Activated T-cell treated with anti-CD3 and anti-CD28 coated beads, Interleukin-2, amount 50 U/mL, for 4 hours (primary cell): ENCODE measurements around the gene ERC1. TPM values are rescaled to one million over a fixed set of nuclear protein-coding genes. Genes with fewer than 3 reads are reported as not detected.
"Not testable (repeated sequence)": the region's sequence is repeated elsewhere in the genome, so short reads cannot be mapped to it uniquely, and the experiment has no call there.

Source experiments
- ATAC-seq, 2 donors: fragments of 200-7000 bp; cut with Tn5 transposase; one replicate each; pipeline ENCODE4 v1.10.0; 2021
- DNase-seq: peaks from one replicate; pipeline ENCODE4 v3.0.0-alpha.2; 2020
- H3K27me3 Mint-ChIP-seq: one replicate; pipeline ENCODE4 v1.8.0; 2021; ENCODE audit warnings: low read depth, mixed read lengths
- H3K36me3 Mint-ChIP-seq: one replicate; pipeline ENCODE4 v1.8.0; 2022; ENCODE audit warnings: mixed read lengths; ENCODE audit not compliant: insufficient read depth
- H3K4me1 Mint-ChIP-seq: one replicate; pipeline ENCODE4 v1.8.0; 2021; ENCODE audit warnings: low read depth, mixed read lengths
- H3K4me3 Mint-ChIP-seq: one replicate; pipeline ENCODE4 v1.8.0; 2021; ENCODE audit warnings: mild to moderate bottlenecking, moderate library complexity, mixed read lengths
- H3K9me3 Mint-ChIP-seq: one replicate; pipeline ENCODE4 v1.8.0; 2021; ENCODE audit warnings: mixed read lengths
- total RNA-seq, 3 donors: library from RNA; stranded (reverse); gene quantifications; one replicate each; pipeline ENCODE4 v1.2.1, GENCODE V29; 2021

ERC1 gene
- total RNA-seq, 3 donors from 2014 or later, result 18.7 to 21.9 (median 20.6) TPM

DNA sequence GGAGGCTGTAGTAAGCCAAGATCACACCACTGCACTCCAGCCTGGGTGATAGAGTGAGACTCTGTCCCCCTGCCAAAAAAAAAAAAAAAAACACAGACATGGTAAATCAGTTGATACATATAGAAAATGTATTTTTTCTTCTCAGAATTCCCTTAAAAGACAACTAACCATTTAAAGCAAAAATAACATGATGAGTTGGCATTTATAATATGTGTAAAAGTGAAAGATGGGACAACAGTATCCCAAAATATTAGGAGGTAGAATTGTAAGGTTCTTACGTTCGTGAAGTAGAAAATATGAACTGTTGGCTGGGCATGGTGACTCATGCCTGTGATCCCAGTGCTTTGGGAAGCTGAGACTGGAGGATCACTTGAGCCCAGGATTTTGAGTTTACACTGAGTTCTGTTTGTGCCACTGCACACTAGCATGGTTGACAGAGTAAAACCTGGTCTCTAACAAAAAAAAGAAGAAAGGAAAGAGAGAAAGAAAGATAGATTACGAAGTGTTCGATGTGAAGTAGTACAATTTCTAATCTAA, 306.7 kb downstream of the ERC1 start:
- H3K36me3 Mint-ChIP-seq, result peaks cover 45% of the 10 kb centered on the region
- H3K4me1 Mint-ChIP-seq, result no peaks in the 10 kb centered on the region
- H3K4me3 Mint-ChIP-seq, result no peak overlapping the region
- no peaks in the 10 kb centered on the region for H3K27me3 Mint-ChIP-seq
- no peak for ATAC-seq
- no peak for DNase-seq
- no peaks in the 10 kb centered on the region for H3K9me3 Mint-ChIP-seq

DNA sequence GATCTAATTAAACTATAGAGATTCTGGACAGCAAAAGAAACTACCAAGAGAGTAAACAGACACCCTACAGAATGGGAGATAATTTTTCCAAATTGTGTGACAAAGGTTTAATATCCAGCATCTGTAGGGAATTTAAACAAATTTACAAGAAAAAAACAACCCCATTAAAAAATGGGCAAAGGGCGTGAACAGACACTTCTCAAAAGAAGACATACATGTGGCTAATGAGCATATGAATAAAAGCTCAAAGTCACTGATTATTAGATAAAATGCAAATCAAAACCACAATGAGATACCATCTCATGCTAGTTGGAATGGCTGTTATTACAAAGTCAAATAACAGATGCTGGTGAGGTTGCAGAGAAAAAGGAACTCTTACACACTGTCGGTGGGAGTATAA, 309.4 kb downstream of the ERC1 start:
- DNase-seq, result no peak
- Mint-ChIP-seq H3K27me3 (no peaks in the 10 kb centered on the region), H3K4me1 (no peaks in the 10 kb centered on the region), H3K4me3 (no peak overlapping the region), H3K9me3 (no peaks in the 10 kb centered on the region), H3K36me3 (peaks cover 34% of the 10 kb centered on the region)
- ATAC-seq, result no peak

DNA sequence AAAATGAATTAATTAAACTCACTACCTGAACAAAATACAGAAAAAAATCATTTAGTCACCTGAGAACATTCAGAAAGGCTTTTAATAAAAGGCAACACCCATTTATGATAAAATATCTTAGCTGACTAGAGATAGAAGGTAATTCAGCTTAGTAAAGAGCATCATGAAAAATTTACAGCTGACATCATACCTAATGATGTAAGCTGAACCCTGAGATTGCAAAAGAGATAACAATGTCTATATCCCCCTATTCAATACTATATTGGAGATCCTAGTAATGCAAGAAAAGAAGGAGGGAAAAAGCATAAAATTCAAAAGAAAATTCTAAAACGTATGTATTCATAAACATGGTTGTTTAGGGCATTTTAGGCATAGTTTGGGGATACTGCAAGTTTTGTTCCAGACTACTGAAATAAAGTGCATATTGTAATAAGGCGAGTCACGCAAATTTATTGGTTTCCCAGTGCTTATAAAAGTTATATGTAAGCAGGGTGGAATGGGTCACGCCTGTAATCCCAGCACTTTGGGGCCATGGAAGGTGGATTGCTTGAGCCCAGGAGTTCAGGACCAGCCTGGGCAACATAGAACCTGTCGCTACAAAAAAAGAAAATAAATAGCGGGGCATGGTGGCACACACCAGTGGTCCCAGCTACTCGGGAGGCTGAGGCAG, 311.3 kb downstream of the ERC1 start:
- Mint-ChIP-seq H3K4me3 (no peak overlapping the region), H3K27me3 (no peaks in the 10 kb centered on the region), H3K9me3 (no peaks in the 10 kb centered on the region), H3K36me3 (peaks cover 29% of the 10 kb centered on the region), H3K4me1 (no peaks in the 10 kb centered on the region)
- no peak for ATAC-seq
- DNase-seq, result no peak

DNA sequence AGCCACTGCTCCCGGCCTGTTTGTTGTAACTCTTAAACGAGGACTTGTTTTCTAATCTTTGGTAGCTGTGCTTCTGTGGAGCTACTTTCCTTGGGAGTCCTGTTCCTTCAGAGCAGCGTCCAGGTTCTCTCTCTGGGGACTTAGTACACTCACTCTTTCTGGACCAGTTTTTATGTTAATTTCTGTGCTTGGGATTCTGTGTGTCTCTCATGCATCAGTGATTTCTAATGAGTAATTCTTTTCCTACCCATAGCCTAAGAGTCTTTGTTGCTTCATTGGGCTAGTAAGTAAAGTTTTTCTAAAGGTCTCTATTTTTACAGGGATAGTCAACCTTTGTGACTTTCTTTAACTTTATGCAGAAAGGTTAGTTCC, 314.0 kb downstream of the ERC1 start:
- Mint-ChIP-seq H3K4me1 (peaks cover 1% of the 10 kb centered on the region), H3K27me3 (no peaks in the 10 kb centered on the region), H3K4me3 (no peak overlapping the region), H3K9me3 (no peaks in the 10 kb centered on the region), H3K36me3 (peaks cover 20% of the 10 kb centered on the region)
- DNase-seq, result no peak
- no peak for ATAC-seq

DNA sequence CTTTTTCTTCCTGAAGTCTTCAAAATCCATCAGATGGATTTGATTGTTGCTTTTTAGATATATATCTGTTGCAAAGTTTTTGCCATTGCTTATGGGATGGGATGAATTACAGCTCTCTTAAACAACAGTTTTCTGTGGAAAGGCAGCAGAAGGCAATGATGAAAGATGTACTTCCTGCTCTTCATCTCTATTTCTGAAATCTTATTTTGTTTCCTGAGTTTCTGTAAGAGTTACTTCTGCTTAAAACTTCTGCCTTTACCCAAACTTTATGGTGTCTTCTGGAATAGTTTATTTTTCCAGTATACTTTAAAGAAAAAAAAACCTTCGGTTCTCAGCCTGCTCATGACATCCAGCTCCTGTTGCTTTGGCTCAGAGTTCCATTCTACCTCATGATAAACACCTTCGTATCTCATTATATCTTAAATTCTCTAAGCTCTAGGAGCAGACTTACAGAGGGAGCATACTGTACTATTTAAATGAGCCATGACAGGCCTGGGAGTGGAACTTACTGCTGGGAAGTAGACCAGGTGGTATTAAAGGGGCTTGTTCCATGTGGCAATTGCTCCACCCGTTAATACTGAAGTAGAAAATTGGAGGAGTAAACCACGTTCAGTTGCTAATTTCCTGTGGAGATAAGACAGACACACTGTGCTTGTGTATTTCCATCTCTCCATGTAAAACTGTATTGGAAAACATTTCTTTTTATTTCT, 314.9 kb downstream of the ERC1 start:
- no peak for ATAC-seq
- no peaks in the 10 kb centered on the region for H3K9me3 Mint-ChIP-seq
- H3K36me3 Mint-ChIP-seq, result peaks cover 19% of the 10 kb centered on the region
- H3K4me1 Mint-ChIP-seq, result peaks cover 1% of the 10 kb centered on the region
- H3K4me3 Mint-ChIP-seq, result no peak overlapping the region
- no peaks in the 10 kb centered on the region for H3K27me3 Mint-ChIP-seq
- no peak for DNase-seq

DNA sequence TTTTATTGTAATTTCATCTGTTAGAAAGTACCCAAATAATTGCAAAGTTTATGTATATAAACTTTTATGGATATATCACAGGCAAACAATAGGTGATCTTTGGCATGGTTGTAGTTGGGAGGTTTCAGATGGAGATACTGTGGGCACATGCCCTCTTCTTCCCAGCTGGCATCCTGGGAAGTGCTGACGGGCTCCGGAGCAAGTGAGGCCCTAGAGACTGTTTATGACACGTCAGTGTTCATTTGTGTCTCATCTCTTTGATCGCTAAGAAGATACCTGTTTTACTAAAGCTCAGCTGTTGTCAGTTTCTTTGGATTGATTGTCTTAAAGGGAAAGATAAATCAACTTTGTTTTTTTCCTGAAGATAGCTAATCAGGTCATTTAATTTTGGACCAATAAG, 315.8 kb downstream of the ERC1 start:
- Mint-ChIP-seq H3K27me3 (no peaks in the 10 kb centered on the region), H3K9me3 (no peaks in the 10 kb centered on the region), H3K36me3 (peaks cover 22% of the 10 kb centered on the region), H3K4me3 (no peak overlapping the region), H3K4me1 (peaks cover 1% of the 10 kb centered on the region)
- ATAC-seq, result no peak
- no peak for DNase-seq

DNA sequence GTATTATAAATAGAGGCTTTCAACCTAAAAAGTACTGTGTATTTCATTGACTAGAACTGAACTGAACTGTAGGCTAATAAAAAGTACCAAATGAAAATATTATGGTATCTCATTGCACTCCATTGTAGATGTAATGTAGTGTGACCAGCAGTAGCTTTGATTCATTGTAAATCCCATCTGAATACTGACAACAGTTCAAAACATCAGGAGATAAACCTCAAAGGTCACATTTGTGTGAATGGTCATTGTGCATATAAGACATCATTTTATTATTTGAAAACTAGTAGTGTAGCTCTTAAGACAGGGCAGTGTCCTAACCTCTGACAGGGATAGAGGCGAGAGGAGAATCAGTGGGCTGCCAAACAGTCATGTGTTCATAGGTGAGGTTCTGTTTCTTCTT, 316.8 kb downstream of the ERC1 start:
- peaks cover 1% of the 10 kb centered on the region for H3K4me1 Mint-ChIP-seq
- no peak for DNase-seq
- H3K36me3 Mint-ChIP-seq, result peaks cover 17% of the 10 kb centered on the region
- H3K4me3 Mint-ChIP-seq, result no peak overlapping the region
- H3K27me3 Mint-ChIP-seq, result no peaks in the 10 kb centered on the region
- ATAC-seq, result no peak
- H3K9me3 Mint-ChIP-seq, result no peaks in the 10 kb centered on the region

DNA sequence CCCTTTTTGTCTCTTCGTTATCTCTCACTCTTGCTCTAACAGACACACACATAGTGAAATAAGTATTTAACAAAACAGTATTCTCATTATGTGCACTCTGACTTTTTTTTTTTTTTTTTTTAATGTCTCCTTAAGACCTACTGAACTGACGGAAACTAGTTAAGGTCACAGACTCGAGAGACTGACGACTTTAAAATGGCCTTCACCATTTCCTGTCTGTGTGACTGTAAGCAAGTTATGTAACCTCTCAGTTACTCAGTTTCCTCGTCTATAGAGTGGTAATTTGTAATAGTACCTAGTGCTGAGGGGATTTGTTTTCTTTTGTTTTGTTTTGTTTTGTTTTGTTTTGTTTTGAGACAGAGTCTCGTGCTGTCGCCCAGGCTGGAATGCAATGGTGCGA, 318.6 kb downstream of the ERC1 start:
- DNase-seq, result no peak
- peaks cover 19% of the 10 kb centered on the region for H3K36me3 Mint-ChIP-seq
- H3K4me1 Mint-ChIP-seq, result peaks cover 1% of the 10 kb centered on the region
- H3K4me3 Mint-ChIP-seq, result no peak overlapping the region
- ATAC-seq, result no peak
- H3K9me3 Mint-ChIP-seq, result peaks cover under 1% of the 10 kb centered on the region
- H3K27me3 Mint-ChIP-seq, result no peaks in the 10 kb centered on the region

DNA sequence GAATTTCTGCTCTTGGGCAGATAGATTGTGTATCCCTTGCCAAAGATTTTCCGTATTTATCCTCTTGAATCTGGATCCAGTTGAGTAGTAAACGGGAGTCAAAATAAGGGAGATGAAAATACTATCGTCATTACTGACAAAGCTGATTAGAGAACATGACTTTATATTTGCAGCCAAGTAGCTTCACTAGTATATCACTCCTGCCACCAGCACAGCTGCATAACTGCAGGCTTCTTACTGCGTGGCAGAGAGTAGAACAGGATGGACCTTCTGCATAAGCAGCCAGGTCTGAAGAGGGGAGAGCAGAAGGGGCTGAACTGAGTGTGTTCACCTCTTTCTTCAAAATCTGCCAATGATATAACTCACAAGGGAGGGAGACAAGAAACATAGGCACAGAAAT, 319.6 kb downstream of the ERC1 start:
- ATAC-seq, result no peak
- no peak overlapping the region for H3K4me3 Mint-ChIP-seq
- H3K36me3 Mint-ChIP-seq, result peaks cover 23% of the 10 kb centered on the region

DNA sequence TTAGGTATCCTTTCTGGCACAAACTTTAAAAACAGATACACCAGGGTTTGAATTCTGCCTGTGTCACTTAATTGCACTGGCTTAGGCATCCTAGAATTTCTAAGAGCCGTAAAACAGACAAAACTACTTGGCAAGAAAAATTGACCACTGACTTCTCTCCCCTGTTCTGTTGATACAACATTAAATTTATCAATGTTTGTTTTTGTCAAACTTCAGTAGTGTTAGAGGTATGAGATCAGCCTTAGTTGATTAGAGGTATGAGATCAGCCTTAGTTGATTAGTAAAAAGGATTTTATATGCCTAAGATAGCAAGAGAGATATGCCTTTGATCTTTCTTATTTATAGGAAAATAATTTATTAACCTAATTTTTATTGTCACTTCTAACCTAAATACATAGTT, 320.1 kb downstream of the ERC1 start:
- H3K36me3 Mint-ChIP-seq, result peaks cover 23% of the 10 kb centered on the region
- no peak overlapping the region for H3K4me3 Mint-ChIP-seq
- ATAC-seq (no peak), DNase-seq (no peak)
- peaks cover 1% of the 10 kb centered on the region for H3K4me1 Mint-ChIP-seq
- peaks cover 3% of the 10 kb centered on the region for H3K9me3 Mint-ChIP-seq
- no peaks in the 10 kb centered on the region for H3K27me3 Mint-ChIP-seq

More for the DNA sequence above, 319.6 kb downstream of the ERC1 start:
- H3K27me3 Mint-ChIP-seq, result no peaks in the 10 kb centered on the region
- peaks cover 1% of the 10 kb centered on the region for H3K4me1 Mint-ChIP-seq
- DNase-seq, result no peak
- H3K9me3 Mint-ChIP-seq, result peaks cover 3% of the 10 kb centered on the region

DNA sequence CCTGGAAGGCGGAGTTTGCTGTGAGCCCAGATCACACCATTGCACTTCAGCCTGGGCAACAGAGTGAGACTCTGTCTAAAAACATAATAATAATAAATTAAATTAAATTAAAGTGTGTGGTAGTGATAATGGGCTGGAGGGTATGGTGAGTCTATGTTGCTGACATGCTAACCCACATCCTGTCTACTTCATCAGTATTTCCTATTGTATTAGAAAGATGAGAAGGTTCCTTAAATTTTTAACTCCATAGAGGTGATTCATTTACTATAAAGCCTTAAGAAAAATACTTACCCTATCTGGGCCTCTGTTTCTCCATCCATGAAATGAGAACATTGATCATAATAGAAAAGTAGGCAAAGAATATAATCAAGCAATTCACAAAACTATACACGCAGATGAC, 322.9 kb downstream of the ERC1 start:
- DNase-seq (no peak), ATAC-seq (no peak)
- no peaks in the 10 kb centered on the region for H3K27me3 Mint-ChIP-seq
- peaks cover 15% of the 10 kb centered on the region for H3K36me3 Mint-ChIP-seq
- H3K4me3 Mint-ChIP-seq, result no peak overlapping the region
- peaks cover 1% of the 10 kb centered on the region for H3K4me1 Mint-ChIP-seq
- peaks cover 3% of the 10 kb centered on the region for H3K9me3 Mint-ChIP-seq

DNA sequence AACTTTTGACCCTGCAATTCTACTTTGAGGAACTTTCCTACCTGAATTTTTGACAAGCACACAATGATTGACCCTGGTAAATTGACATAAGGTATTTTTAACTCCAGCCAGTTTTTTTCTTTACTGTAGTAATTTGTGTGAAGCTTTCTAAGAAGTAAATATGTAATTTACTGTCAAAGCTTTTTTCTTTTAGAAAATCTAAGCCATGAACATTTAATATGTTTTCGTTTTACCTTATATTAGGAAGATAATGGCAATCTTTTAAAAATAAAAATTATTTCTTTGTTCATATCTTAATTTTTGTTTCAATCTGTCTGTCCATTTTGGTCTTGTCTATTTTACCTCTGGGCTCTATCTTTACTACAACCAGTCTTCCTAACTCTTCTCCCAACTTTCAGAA, 323.5 kb downstream of the ERC1 start:
- H3K4me3 Mint-ChIP-seq, result no peak overlapping the region

DNA sequence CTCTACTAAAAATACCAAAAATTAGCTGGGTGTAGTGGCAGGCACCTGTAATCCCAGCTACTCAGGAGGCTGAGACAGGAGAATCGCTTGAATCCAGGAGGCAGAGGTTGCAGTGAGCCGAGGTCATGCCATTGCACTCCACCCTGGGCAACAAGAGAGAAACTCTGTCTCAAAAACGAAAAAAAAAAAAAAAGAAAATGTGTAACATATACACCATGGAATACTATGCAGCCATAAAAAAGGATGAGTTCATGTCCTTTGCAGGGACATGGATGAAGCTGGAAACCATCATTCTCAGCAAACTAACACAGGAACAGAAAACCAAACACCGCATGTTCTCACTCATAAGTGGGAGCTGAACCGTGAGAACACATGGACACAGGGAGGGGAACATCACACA, 326.0 kb downstream of the ERC1 start:
- H3K9me3 Mint-ChIP-seq, ATAC-seq, DNase-seq, H3K36me3 Mint-ChIP-seq, H3K4me1 Mint-ChIP-seq, H3K4me3 Mint-ChIP-seq, H3K27me3 Mint-ChIP-seq: not testable (repeated sequence)

More for the DNA sequence above, 323.5 kb downstream of the ERC1 start:
- ATAC-seq (no peak), DNase-seq (no peak)
- peaks cover 3% of the 10 kb centered on the region for H3K9me3 Mint-ChIP-seq
- H3K36me3 Mint-ChIP-seq, result peaks cover 13% of the 10 kb centered on the region
- peaks cover under 1% of the 10 kb centered on the region for H3K4me1 Mint-ChIP-seq
- H3K27me3 Mint-ChIP-seq, result no peaks in the 10 kb centered on the region

DNA sequence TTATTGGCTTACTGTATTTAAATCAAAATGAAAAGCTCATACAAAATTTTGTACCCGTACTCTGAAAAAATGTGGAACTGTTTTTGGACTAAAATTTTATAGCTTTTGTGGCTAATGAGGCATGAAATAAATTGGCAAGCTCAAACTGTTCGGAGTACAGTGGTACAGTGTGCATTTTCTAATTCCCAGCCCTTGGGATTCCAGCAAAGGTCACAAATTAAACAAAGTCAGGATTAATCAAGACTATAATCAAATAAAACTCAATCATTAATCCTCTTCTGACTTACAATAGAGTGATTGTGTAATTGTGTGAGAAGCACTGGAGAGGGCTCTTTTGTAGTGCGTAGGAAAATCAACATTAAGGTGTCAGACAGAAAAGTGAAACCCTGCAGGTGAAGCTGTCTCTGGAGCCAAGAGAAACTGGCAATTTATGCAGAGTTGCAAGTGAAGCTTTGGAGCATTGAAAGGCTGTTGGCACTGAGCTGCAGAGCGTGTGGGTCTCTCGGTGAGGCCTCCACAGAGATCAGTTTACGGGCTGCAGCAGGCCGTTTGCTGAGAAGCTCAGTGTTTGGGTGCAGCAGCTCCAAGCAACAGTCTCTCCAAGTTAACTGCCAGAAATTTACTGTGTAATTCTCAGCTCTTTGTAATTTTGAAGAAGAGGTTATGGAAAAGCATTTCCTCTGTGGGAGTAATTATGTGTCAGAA, 327.5 kb downstream of the ERC1 start:
- no peaks in the 10 kb centered on the region for H3K27me3 Mint-ChIP-seq
- no peak for DNase-seq

More for the DNA sequence above, 327.5 kb downstream of the ERC1 start:
- Mint-ChIP-seq H3K4me3 (no peak overlapping the region), H3K4me1 (peaks cover 4% of the 10 kb centered on the region), H3K36me3 (peaks cover 6% of the 10 kb centered on the region), H3K9me3 (peaks cover 3% of the 10 kb centered on the region)
- no peak for ATAC-seq
